Measurements from ENCODE around the gene NRXN3. TPM values are rescaled to one million over a fixed set of nuclear protein-coding genes. Genes with fewer than 3 reads are reported as not detected.

NRXN3 gene
- total RNA-seq, 1 experiment from 2014 or later, result 1.1 TPM

GRCh38 chr14:79840103-79840502 lies 1669.9 kb downstream of the NRXN3 start:
- TF ChIP-seq EZH2 (IDR thresholded peaks at IDR 0.05; ENCODE audit: low read length, unreplicated experiment) (no peak), EZH2phosphoT487 (IDR thresholded peaks at IDR 0.05; ENCODE audit: borderline replicate concordance, low read length) (no peak), CTCF (conservative IDR thresholded peaks at IDR 0.05; ENCODE audit: low read depth, low read length) (no peak)
- Histone ChIP-seq H4K20me1 (ENCODE audit: low read length) (no peaks in the 10 kb centered on the region), H3K9ac (ENCODE audit: low read length) (no peak overlapping the region), H3K36me3 (ENCODE audit: low read depth, low read length) (no peaks in the 10 kb centered on the region), H3K9me2 (replicated peaks; ENCODE audit: low read length) (no peaks in the 10 kb centered on the region), H2AFZ (ENCODE audit: low read length) (no peak overlapping the region), H3K4me3 (ENCODE audit: low read length) (no peak overlapping the region), H3F3A (ENCODE audit: low read length, unreplicated experiment) (no peaks in the 10 kb centered on the region), H3K4me2 (ENCODE audit: low read length) (no peak overlapping the region), H3K9me3 (ENCODE audit: low read length) (no peaks in the 10 kb centered on the region), H3K4me1 (ENCODE audit: insufficient read depth, low read length) (no peaks in the 10 kb centered on the region), H3K27ac (ENCODE audit: low read length) (no peak overlapping the region), H3K79me2 (ENCODE audit: low read length) (no peaks in the 10 kb centered on the region), H3K27me3 (ENCODE audit: low read length) (no peaks in the 10 kb centered on the region)
- DNase-seq (no peak), ATAC-seq (no peak)
- BruUV-seq (replicated peaks), result no TSS peak
- ChIA-PET POLR2A (ENCODE audit: unreplicated experiment) (no interaction called here), CTCF (no interaction called here)
- intact Hi-C loops (cut with micrococcal nuclease), result no loop called here

- H3K9ac ChIP-seq (ENCODE audit: low read length), result no peak overlapping the region
- H2AFZ ChIP-seq (ENCODE audit: low read length), result no peak overlapping the region
- no peak for DNase-seq
- H4K20me1 ChIP-seq (ENCODE audit: low read length), result no peaks in the 10 kb centered on the region
- no peaks in the 10 kb centered on the region for H3F3A ChIP-seq (ENCODE audit: low read length, unreplicated experiment)
- ATAC-seq, result no peak
- CTCF ChIA-PET, result no interaction called here
- POLR2A ChIA-PET (ENCODE audit: unreplicated experiment), result no interaction called here
- intact Hi-C loops (cut with micrococcal nuclease), result no loop called here
- TF ChIP-seq CTCF (conservative IDR thresholded peaks at IDR 0.05; ENCODE audit: low read depth, low read length), result no peak
- no peaks in the 10 kb centered on the region for H3K4me1 ChIP-seq (ENCODE audit: insufficient read depth, low read length)
- no peaks in the 10 kb centered on the region for H3K27me3 ChIP-seq (ENCODE audit: low read length)
- H3K9me2 ChIP-seq (replicated peaks; ENCODE audit: low read length), result no peaks in the 10 kb centered on the region
- no peak overlapping the region for H3K4me2 ChIP-seq (ENCODE audit: low read length)
- no peak overlapping the region for H3K4me3 ChIP-seq (ENCODE audit: low read length)
- no peaks in the 10 kb centered on the region for H3K9me3 ChIP-seq (ENCODE audit: low read length)
- H3K79me2 ChIP-seq (ENCODE audit: low read length), result no peaks in the 10 kb centered on the region
- no peaks in the 10 kb centered on the region for H3K36me3 ChIP-seq (ENCODE audit: low read depth, low read length)
- no TSS peak for BruUV-seq (replicated peaks)
- no peak overlapping the region for H3K27ac ChIP-seq (ENCODE audit: low read length)
Observed at GRCh38 chr14:79840831-79841230, 1670.7 kb downstream of the NRXN3 start.

GRCh38 chr14:79841433-79841832 lies 1671.3 kb downstream of the NRXN3 start:
- ChIA-PET POLR2A (ENCODE audit: unreplicated experiment) (interaction anchor here (0.6 kb wide), 1 partner anchor 8 kb away, joined by 3 read pairs; no protein-coding TSS in a partner anchor), CTCF (no interaction called here)
- DNase-seq (no peak), ATAC-seq (no peak)
- no peaks in the 10 kb centered on the region for H3K4me1 ChIP-seq (ENCODE audit: insufficient read depth, low read length)
- H3K9me2 ChIP-seq (replicated peaks; ENCODE audit: low read length), result no peaks in the 10 kb centered on the region
- no peak overlapping the region for H2AFZ ChIP-seq (ENCODE audit: low read length)
- no TSS peak for BruUV-seq (replicated peaks)
- no peaks in the 10 kb centered on the region for H4K20me1 ChIP-seq (ENCODE audit: low read length)
- no peak overlapping the region for H3K27ac ChIP-seq (ENCODE audit: low read length)
- no peaks in the 10 kb centered on the region for H3K36me3 ChIP-seq (ENCODE audit: low read depth, low read length)
- no peak for TF ChIP-seq EZH2phosphoT487 (IDR thresholded peaks at IDR 0.05; ENCODE audit: borderline replicate concordance, low read length)
- TF ChIP-seq EZH2 (IDR thresholded peaks at IDR 0.05; ENCODE audit: low read length, unreplicated experiment), result no peak
- TF ChIP-seq CTCF (conservative IDR thresholded peaks at IDR 0.05; ENCODE audit: low read depth, low read length), result no peak
- no peak overlapping the region for H3K4me3 ChIP-seq (ENCODE audit: low read length)
- no peaks in the 10 kb centered on the region for H3K79me2 ChIP-seq (ENCODE audit: low read length)
- no peaks in the 10 kb centered on the region for H3K27me3 ChIP-seq (ENCODE audit: low read length)
- intact Hi-C loops (cut with micrococcal nuclease), result no loop called here
- H3K4me2 ChIP-seq (ENCODE audit: low read length), result no peak overlapping the region
- H3K9me3 ChIP-seq (ENCODE audit: low read length), result no peaks in the 10 kb centered on the region
- no peaks in the 10 kb centered on the region for H3F3A ChIP-seq (ENCODE audit: low read length, unreplicated experiment)
- no peak overlapping the region for H3K9ac ChIP-seq (ENCODE audit: low read length)
